ENCODE results near the gene PTPN23.
"Not testable (repeated sequence)": the region's sequence is repeated elsewhere in the genome, so short reads cannot be mapped to it uniquely, and the experiment has no call there.

The PTPN23 gene

DNA sequence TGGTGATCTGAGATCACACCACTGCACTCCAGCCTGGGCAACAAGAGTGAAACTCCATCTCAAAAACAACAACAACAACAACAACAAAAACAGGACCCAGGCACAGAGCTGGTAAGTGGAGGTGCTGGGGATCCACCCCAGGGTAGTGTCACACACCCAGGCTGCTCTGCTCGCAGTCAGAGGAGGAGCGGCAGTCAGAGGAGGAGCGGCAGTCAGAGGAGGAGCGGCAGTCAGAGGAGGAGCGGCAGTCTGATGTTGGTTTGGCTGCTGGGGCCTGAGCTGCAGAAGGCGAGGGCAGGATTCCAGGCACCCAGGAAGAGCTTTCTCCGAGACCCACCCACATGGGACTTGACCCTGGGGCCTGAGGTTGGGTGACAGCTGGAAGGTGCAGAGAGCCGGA lies 10.8 kb upstream of the PTPN23 start:
- DNase-seq: not testable (repeated sequence)

DNA sequence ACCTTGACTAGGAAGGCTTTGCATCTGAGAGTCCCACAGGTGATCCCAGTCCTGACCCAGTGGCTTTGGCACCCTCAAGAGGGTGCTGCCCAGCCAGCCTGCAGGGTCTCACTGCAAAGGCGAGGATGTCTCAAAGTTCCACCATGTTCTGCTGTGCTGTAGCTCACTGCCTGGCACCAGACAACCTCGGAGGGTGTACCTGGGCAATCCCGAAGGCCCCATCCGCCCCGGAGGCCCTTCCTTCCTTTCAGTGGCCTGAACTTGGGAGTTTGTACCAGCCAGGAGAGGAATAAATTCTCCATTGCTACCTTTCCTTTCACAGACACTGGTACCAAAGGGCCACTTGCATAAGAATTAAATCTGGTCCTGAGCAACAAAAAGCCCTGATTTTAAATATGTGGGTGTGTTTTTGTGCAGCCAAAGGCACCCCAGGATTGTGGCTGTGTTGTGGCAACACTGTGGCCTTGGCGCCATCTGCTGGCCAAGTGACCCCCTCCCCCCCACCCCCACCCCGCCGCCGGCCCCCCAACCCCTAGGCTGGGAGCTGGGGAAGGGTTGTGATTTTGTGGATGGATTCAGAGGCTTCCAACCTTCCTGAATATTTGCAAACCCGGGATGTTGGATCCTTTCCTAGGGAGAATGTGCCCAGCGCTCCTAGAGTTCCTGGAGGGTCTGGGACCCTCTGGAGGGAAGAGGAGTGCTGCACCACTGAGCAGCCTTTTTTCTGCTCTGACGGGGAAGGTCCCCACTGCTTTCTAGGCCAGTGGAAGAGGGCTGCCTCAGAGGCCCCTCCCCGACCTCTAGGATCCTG lies 9.7 kb upstream of the PTPN23 start:
- DNase-seq: peak; percentile 27 to 67 (median 44)

DNA sequence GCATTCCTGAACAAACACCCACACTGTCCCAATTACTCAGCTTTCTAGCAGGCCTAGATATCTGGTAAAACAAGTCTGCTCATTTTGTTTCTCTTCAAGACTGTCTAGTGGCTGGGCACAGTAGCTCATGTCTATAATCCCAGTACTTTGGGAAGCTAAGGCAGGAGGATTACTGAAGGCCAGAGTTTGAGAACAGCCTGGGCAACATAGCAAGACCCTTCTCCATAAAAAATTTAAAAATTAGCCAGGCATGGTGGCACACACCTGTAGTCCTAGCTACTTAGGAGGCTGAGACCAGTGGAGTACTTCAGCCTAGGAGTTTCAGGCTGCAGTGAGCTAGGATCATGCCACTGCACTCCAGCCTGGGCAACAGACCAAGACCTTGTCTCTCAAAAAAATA lies 6.2 kb upstream of the PTPN23 start:
- no peak for DNase-seq

DNA sequence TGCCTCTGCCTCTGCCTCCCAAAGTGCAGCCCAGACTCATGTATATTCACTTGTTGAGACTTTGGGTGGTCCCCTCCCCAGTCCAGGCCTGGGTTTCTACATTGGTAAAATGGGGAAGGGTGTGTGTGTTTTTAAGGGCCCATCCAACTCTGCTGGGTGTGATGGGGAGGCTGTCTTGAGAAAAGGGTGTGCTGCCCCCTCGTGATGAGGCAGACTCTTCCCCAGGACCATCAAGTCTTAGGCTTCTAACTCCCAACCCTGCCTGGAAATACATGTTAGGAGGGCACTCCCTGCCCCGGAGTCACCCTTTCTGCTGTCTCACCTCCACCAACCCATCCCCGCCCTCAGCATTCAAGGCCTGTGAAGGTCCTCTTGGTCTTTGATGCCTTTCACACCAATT lies 4.4 kb upstream of the PTPN23 start:
- DNase-seq: no peak

DNA sequence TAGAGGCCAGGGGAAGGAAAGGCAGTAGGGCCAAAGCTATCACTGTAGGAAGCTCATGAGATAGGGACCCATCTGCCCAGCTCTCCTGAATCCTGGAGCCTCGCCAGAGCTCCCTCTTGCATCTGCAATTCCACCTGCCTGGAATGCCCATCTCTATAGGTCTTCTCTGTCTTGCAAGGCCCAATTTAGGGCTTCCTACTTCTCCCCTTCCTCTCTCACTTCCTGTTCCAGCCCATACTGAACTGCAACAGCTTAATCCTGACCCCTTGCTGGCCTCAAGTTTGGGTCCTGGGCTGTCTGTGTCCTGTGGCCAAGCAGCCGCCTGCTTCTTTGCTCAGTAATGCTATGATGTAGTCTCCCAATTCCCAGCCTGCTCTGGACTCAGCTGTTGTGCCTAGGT lies 3.6 kb upstream of the PTPN23 start:
- DNase-seq: peak; percentile 23 to 68 (median 62)

DNA sequence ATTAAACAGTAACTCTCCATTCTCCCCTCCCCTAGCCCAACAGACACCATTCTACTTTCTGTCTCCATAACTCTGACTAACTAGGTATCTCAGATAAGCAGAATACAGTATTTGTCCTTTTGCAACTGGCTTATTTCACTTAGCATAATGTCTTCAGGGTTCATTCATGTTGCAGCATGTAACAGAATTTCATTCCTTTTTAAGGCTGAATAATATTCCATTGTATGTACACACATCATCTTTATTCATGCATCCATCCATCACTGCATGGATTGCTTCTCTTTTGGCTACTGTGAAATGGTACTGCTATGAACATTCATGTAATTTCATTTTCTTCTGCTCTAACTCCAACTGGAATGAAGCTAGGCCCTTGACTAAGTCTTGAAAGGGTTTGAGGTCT lies 2.0 kb upstream of the PTPN23 start:
- DNase-seq: no peak

DNA sequence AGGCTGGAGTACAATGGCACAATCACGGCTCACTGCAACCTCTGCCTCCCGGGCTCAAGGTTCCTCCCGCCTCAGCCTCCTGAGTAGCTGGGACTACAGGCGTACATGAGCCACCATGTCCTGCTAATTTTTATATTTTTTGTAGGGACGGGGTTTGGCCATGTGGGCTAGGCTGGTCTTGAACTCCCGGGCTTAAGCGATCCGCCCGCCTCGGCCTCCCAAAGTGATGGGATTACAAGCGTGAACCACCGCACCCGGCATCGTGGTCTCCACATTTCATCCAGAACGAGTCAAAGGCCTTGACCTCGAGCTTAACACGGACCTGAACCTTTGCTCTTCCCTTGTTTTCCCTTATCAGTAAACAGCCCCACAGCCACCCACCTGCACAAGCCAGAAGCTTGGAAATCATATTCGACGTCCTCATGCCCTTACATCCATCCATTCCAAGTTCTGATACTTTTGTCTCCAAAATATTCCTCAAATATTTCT lies 1.4 kb upstream of the PTPN23 start:
- no peak for DNase-seq

DNA sequence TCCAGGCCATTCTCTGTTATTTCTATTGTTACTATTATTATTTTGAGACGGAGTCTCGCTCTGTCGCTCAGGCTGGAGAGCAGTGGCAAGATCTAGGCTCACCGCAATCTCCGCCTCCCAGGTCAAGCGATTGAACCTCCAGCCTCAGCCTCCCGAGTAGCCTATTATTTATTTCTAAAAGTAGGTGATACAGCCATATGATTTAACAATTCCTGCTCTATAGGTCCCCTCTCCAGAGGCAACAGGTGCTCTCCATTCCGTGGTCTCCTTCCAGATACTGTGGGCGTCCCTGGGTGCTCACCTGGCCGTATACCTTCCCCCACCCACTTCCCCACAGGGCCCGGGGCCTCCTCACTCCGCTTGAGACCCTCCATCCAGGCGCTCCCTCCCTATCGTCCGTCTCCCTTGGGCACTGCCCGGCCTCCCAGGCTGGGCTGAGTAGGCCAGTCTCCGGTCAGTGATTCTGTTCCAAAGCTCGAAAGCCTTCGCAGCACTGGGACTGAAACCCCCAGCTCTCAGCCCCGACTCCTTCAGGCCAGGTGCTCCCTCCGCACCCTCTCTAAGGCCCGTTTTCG lies 708 bp upstream of the PTPN23 start:
- no peak for DNase-seq

DNA sequence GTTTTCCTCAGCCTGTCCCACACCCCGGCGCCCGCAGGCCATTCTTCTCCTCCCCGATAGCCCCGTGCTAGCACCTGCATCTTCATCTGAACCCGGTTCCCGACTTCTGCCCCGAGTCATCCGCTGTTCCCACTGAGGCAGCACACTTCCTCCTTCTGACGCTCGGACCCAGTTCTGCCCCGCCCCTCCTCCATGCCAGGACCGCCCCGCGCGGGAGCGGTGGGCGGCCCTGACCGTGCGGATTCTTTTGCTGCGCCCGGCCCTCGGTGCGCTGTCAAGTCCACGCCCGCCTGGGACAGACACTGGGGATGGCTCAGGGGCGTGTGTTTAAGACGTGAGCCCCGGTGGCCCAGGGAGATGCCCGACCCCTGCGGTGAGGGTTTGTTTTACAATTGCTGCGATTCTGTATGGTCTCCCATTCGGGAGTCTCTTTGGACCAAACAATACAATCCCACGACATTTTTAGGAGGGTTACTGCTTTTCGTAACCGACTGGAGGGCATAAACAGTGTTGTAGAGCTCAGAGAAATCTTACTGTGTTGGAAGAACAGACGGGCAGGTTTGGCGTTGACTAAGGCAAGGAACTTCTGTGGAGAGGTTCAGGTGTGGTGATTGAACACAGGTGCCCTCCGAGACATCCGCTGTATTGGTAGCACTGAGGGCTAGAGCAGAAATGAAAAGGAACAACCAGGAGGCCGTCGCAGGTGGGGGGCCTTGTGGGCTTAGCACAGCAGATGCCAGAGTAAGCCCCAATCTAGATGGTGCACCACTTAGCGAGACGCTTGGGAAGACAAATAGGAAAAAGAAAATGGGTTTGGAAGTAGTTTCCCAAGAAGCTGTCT lies 716 bp downstream of the PTPN23 start:
- DNase-seq: peak; percentile 94 to 96 (median 96)

DNA sequence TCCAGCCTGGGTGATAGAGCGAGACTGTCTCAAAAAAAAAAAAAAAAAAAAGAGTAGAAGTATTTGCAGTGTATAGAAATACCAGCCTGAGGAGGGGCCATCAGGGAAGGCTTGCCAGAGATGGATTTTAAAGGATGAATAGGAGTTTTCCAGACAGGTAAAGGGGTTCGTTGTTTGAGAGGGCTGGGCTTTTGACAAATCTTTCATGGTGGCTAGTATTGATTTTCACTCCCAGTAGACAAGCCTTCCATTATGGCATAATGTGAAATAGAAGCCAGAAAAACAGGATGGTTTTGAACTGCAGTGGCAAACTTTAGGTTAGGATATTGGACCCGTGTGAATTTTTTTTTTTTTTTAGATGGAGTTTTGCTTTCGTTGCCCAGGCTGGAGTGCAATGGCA lies 3.6 kb downstream of the PTPN23 start:
- DNase-seq: no peak

DNA sequence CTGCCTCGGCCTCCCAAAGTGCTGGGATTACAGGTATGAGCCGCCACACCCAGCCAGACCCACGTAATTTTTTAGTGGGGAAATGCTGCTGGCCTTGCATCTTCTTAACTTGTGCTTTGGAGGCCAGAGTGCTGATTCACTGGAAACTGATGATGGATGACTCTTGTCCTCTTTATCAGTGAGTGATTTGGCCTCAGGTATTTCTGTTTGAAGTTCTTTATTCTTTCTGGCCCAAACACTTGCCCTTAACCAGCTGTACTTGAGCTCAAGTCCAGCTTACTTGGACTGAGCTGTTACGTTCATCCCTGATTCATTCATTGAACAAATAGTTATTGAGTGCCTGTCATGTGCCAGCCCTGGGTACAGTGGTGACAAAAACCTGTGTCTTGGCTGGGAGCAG lies 4.2 kb downstream of the PTPN23 start:
- DNase-seq: no peak

DNA sequence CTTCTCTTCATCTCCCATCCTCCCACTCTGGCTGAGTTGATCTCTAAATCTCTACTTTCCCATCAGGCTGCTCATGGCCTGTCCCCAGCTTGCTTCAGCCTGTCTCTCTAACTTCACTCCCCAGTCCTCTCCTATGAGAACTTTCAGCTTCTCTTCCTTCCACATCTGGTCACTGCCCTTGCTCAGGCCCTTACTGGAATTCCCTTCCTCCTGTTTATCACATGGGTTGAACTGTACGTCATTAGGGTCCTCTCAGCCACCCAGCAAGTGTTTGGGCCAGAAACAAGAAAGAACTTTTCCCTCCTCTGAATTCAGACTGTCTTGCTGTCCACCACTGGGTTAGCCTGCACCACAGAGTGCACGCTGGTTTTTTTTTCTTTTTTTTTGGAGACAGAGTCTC lies 5.0 kb downstream of the PTPN23 start:
- no peak for DNase-seq

DNA sequence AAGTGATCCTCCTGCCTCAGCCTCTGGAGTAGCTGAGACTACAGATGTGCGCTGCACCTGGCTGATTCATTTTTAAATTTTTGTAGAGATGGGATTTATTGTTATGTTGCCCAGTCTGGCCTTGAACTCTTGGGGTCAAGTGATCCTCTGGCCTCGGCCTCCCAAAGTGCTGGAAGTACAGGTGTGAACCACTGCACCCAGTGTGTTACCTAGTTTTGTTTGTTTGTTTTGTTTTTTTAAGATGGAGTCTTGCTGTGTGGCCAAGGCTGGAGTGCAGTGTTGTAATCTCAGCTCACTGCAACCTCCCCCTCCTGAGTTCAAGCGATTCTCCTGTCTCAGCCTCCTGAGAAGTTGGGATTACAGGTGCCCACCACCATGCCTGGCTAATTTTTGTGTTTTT lies 12.1 kb downstream of the PTPN23 start:
- DNase-seq: no peak

DNA sequence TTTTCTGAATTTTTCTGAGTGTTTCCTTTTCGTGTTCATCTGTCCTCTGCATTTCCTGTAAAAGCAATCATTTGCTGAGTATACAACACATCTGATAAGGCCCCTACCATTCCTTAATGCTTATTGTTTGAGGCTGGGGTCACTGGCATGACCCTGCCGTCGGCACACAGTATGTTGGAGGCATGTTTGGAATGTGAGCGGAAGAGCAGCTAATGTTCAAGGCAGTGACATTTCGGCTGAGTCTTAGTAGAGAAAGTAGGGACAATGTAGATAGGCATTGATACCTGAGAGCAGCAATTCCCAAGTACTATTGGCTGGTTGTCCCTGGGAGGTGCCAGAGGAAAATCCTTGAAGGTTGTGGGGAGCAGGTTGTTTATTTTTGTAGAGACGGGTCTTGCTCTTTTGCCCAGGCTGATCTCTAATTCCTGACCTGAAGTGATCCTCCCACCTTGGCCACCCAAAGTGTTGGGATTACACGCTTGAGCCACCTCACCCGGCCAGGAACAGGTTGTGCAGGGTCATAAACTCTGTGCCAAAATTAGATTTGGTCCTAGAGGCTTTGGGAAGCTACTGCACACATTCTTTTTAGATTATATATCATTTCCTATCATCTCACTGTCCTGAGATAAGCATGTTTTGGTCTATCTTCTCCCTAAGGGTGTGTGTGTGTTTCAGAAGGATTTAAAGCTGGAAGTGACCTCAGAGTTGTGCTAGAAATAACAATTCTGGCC lies 13.5 kb downstream of the PTPN23 start:
- no peak for DNase-seq

DNA sequence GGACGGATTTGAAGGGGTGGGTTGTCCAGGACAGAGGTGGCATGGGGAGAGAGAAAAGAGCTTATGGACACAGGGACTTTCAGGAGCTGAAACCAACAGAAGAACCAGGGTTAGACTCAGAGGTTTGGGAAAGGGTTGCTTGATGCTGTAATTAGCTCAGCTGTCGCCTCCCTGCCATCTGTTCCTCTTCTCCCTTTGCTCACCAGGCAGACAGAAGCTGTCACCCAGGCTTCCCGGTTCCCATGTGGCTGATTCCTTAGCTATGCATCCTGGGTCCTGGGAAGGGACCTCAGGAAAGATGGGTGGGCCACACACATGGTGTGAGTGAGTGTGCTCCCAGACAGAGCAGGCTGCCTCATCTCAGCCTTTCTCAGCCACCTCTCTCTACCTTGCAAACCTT lies 14.1 kb downstream of the PTPN23 start:
- no peak for DNase-seq

DNA sequence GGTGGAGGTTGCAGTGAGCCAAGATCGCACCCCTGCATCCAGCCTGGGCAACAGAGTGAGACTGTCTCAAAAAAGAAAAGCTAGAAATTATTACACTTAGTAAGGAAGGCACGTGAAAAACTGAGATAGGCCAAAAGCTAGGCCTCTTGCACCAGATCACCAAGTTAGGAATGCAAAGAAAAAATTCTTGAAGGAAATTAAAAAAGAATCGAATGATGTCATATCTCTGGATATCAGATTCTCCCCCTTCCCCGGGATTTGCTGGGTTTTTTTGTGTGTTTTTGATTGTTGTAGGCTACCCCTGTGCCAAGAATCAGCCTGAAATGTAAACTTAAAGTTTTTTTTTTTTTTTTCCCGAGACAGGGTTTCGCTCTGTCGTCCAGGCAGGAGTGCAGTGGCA lies 17.4 kb downstream of the PTPN23 start:
- no peak for DNase-seq

DNA sequence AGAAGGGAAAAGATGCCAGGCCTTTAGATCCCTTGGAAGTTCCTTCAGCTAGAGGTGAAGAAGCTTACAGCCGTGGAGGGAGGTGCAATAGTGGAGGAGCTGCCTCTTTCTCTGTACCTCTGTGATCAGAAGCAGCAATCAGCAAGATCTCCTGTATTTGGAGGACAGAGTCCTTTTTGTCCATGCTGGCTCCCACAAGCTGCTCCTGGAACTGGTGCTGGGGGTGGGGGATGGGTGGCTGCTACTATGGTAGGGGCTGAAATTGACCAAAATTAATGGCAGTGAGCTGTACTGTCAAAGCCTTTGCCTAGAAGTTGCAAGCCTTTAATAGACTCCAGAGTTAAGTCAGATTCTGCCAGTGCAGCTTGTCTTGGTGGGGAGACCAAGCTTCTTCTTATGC lies 18.2 kb downstream of the PTPN23 start:
- no peak for DNase-seq

DNA sequence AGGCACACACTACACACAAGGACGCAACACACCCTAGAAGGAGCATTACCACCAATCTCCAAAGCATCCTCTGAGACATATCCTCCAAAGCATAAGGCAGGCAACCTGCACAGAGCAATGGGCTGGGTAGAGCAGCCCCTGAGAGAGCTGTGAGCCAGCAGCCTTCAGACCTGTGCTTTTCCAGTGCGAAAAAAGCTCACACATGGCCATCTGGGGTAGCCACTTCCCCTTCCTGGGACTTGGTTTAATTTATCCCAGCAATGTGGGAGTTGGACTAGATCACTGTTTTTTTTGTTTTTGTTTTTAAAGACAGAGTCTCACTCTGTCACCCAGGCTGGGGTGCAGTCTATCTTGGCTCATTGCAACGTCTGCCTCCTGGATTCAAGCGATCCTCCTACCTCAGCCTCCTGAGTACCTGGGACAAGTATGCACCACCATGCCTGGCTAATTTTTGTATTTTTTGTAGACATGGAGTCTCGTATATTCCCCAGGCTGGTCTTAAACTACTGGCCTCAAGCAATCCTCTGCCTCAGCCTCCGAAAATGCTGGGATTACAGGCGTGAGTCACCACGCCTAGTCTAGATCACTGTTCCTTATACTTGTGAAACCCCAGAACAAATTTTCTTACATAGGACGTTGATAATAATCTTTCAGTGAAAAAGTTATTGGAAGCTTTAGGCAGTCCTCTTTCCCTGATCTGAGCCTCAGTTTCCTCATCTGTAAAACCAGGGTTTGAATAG lies 18.9 kb downstream of the PTPN23 start:
- peak; percentile 26 to 61 (median 54) for DNase-seq

DNA sequence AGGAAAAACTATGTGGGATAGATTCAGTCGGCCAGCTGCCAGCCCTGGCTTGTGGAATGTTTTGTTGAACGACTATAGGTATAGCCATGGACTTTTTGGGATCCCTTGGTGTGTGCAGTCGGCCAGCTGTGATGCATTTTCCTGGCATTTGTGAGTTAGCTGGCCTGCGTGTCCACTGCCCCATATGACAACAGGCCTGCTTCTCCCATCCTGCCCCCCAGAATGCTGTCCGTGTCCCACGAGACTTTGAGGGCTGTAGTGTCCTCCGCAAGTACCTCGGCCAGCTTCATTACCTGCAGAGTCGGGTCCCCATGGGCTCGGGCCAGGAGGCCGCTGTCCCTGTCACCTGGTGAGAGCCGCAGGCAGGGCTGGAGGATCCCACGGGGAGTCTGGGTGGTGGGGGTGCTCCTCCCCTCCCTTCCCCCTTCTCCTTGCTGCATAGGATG lies 23.6 kb downstream of the PTPN23 start:
- no peak for DNase-seq

DNA sequence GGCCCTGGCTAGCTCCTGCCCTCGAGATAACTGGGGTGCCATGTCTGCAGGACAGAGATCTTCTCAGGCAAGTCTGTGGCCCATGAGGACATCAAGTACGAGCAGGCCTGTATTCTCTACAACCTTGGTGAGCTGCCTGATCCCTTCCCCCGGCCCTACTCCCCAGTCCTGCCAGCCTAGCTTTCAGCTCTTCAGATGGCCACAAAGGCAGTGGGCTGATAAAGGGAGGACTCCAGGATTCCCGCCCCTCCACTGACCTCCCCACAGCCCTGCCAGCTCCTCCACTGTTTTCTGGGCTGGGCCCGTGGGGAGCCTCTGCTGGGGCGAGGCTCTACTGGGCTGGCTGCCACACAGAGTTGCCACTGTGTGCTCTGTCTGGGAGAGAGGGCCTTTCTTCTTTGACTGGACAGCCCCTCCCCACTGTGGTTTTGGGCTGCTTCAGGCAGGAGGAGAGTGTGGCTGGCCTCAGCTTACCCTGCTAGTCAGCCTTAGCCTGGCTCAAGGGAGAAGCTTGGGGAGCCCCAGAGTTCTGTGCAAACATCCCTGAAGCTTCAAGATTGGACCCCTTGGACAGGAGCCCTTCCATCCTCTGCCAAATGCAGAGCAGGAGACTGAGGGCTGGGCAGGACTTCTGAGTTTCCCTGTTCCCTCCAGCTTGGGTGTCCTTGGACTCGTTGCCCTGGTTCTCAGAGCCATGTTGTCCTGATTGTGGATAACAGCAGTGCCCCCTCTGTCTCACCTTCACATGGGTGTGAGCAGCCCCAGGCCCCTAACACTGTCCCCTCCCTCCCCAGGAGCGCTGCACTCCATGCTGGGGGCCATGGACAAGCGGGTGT lies 24.4 kb downstream of the PTPN23 start:
- DNase-seq: no peak

Data from suppressor macrophage (primary cell).